ENCODE measurements around the gene LRRC34.

Gene LRRC34

DNA sequence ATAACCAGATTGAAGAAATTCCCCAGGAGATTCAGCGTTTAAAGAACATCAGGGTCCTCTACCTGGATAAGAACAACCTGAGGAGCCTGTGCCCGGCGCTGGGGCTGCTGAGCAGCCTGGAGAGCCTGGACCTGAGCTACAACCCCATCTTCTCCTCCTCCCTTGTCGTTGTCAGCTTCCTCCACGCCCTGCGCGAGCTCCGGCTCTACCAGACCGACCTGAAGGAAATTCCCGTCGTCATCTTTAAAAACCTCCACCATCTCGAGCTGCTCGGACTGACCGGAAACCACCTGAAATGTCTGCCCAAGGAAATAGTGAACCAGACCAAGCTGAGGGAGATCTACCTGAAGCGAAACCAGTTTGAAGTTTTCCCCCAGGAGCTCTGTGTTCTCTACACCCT, 9.4 kb upstream of the LRRC34 start:
- TF ChIP-seq EZH2phosphoT487 (IDR thresholded peaks at IDR 0.05; ENCODE audit: borderline replicate concordance, low read length) (no peak), CTCF (IDR thresholded peaks at IDR 0.05; ENCODE audit: low read depth, low read length, poor library complexity, severe bottlenecking) (no peak)
- 0 out of 2 replicates have a peak, but pooled peaks cover 2% of the 10 kb centered on the region for H3F3A ChIP-seq (ENCODE audit: control insufficient read depth, insufficient read depth)
- no peaks in the 10 kb centered on the region for H4K20me1 ChIP-seq (ENCODE audit: control insufficient read depth, insufficient read depth, low read depth, low read length)
- no peaks in the 10 kb centered on the region for H3K27me3 ChIP-seq (ENCODE audit: control insufficient read depth, low read length)
- no peak overlapping the region for H3K4me2 ChIP-seq (ENCODE audit: low read length)
- H3K27ac ChIP-seq (ENCODE audit: low read depth, low read length) = no peak overlapping the region
- no peaks in the 10 kb centered on the region for H3K79me2 ChIP-seq (ENCODE audit: control insufficient read depth, low read length)
- no peaks in the 10 kb centered on the region for H3K36me3 ChIP-seq (ENCODE audit: control insufficient read depth, low read length)
- H3K4me3 ChIP-seq (ENCODE audit: low read length) = no peak overlapping the region
- H3K9me2 ChIP-seq (replicated peaks; ENCODE audit: control insufficient read depth, low read length) = no peaks in the 10 kb centered on the region
- H3K9me3 ChIP-seq (ENCODE audit: control insufficient read depth, insufficient read depth, low read length) = no peaks in the 10 kb centered on the region
- H3K4me1 ChIP-seq (ENCODE audit: control insufficient read depth, low read length) = peaks cover 8% of the 10 kb centered on the region

DNA sequence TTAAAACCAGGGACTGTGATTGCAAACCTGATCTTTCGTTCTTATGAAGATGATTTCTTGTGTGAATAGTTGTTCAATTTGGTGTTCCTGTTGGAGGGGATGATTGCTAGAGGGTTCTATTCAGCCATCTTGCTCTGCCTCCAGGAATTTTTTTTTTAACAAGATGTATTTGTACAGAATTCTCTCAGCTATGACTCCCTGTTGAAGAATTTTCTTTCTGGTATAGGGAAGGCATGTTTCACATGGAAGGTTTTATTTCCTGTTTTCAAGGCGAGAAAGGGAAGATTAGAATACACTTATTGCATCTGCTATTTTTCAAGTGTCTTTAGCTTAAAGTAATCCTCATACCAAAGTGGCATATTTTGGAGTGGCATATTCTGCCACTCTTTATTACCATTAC, 5.6 kb upstream of the LRRC34 start:
- Histone ChIP-seq H3K9me2 (replicated peaks; ENCODE audit: control insufficient read depth, low read length) (no peaks in the 10 kb centered on the region), H3F3A (ENCODE audit: control insufficient read depth, insufficient read depth) (peaks cover 7% of the 10 kb centered on the region; the same call in 1 of the 2 replicates), H3K36me3 (ENCODE audit: control insufficient read depth, low read length) (no peaks in the 10 kb centered on the region), H3K4me3 (ENCODE audit: low read length) (no peak overlapping the region), H3K27me3 (ENCODE audit: control insufficient read depth, low read length) (no peaks in the 10 kb centered on the region), H3K9me3 (ENCODE audit: control insufficient read depth, insufficient read depth, low read length) (peaks cover 10% of the 10 kb centered on the region; the same call in 1 of the 2 replicates), H3K79me2 (ENCODE audit: control insufficient read depth, low read length) (no peaks in the 10 kb centered on the region), H3K4me1 (ENCODE audit: control insufficient read depth, low read length) (peaks cover 21% of the 10 kb centered on the region), H4K20me1 (ENCODE audit: control insufficient read depth, insufficient read depth, low read depth, low read length) (no peaks in the 10 kb centered on the region), H3K27ac (ENCODE audit: low read depth, low read length) (no peak overlapping the region), H3K4me2 (ENCODE audit: low read length) (no peak overlapping the region; the same call in 1 of the 2 replicates)
- TF ChIP-seq CTCF (IDR thresholded peaks at IDR 0.05; ENCODE audit: low read depth, low read length, poor library complexity, severe bottlenecking) (no peak), EZH2phosphoT487 (IDR thresholded peaks at IDR 0.05; ENCODE audit: borderline replicate concordance, low read length) (no peak)

DNA sequence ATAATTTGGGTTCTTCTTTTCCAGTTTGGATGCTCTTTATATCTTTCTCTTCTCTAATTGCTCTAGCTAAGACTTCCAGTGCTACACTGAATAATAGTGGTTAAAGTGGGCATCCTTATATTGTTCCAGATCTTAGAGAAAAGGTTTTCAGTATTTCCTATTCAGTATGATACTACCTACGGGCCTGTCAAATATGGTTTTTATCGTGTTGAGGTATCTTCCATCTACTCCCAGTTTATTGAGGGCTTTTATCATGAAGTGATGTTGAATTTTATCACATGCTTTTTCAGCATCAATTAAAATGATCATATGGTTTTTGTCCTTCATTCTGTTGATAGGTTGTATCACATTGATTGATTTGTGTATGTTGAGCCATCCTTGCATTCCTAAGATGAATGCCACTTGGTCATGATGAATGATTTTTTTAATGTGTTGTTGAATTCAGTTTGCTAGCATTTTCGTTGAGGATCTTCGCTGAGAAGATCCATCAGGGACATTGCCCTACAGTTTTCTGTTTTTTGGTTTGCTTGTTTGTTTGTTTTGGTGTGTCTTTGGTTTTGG, 3.0 kb upstream of the LRRC34 start:
- Histone ChIP-seq H4K20me1 (ENCODE audit: control insufficient read depth, insufficient read depth, low read depth, low read length) (no peaks in the 10 kb centered on the region), H3K79me2 (ENCODE audit: control insufficient read depth, low read length) (peaks cover 16% of the 10 kb centered on the region), H3K4me1 (ENCODE audit: control insufficient read depth, low read length) (peaks cover 41% of the 10 kb centered on the region), H3K4me3 (ENCODE audit: low read length) (no peak overlapping the region), H3K27me3 (ENCODE audit: control insufficient read depth, low read length) (no peaks in the 10 kb centered on the region), H3K27ac (ENCODE audit: low read depth, low read length) (no peak overlapping the region), H3K9me2 (replicated peaks; ENCODE audit: control insufficient read depth, low read length) (no peaks in the 10 kb centered on the region), H3F3A (ENCODE audit: control insufficient read depth, insufficient read depth) (peaks cover 8% of the 10 kb centered on the region; the same call in 1 of the 2 replicates), H3K4me2 (ENCODE audit: low read length) (no peak overlapping the region), H3K9me3 (ENCODE audit: control insufficient read depth, insufficient read depth, low read length) (peaks cover 10% of the 10 kb centered on the region; the same call in 1 of the 2 replicates), H3K36me3 (ENCODE audit: control insufficient read depth, low read length) (no peaks in the 10 kb centered on the region; the same call in 1 of the 2 replicates)
- TF ChIP-seq EZH2phosphoT487 (IDR thresholded peaks at IDR 0.05; ENCODE audit: borderline replicate concordance, low read length) (no peak), CTCF (IDR thresholded peaks at IDR 0.05; ENCODE audit: low read depth, low read length, poor library complexity, severe bottlenecking) (no peak)

Data from DOHH2 (cell line).